Measurements from ENCODE around the gene TP53.

The TP53 gene

GRCh38 chr17:7651097-7651664 lies 36.1 kb downstream of the TP53 start:
- Histone ChIP-seq H3K4me3 (replicated peaks; ENCODE audit: insufficient read depth, low read length) (no peak overlapping the region), H3K27me3 (ENCODE audit: insufficient read depth, poor library complexity, severe bottlenecking) (no peaks in the 10 kb centered on the region)

GRCh38 chr17:7650509-7651096 lies 36.7 kb downstream of the TP53 start, which contains the start of gene ATP1B2:
Gene ATP1B2, plus strand, starts transcription at chr17:7650926. Its CDS starts 593 bp downstream, at chr17:7651519.
- H3K27me3 ChIP-seq (ENCODE audit: insufficient read depth, poor library complexity, severe bottlenecking): no peaks in the 10 kb centered on the region
- no peak within 1 kb of the TSS for H3K27ac ChIP-seq (replicated peaks)
- TF ChIP-seq GABPA (IDR thresholded peaks at IDR 0.05; ENCODE audit: low read depth) (no peak), SPI1 (IDR thresholded peaks at IDR 0.05; ENCODE audit: borderline replicate concordance, low read depth) (no peak), REST (IDR thresholded peaks at IDR 0.05; ENCODE audit: insufficient replicate concordance, low read depth) (no peak), CTCF (IDR thresholded peaks at IDR 0.05; ENCODE audit: insufficient read depth, low read length) (no peak), POLR2AphosphoS5 (IDR thresholded peaks at IDR 0.05; ENCODE audit: low read depth) (no peak)
- DNase-seq (ENCODE audit: low read depth in 1 of 2, low spot score in 1 of 2): no peak
- H3K4me3 ChIP-seq (replicated peaks; ENCODE audit: insufficient read depth, low read length): no peak within 1 kb of the TSS

More at GRCh38 chr17:7651097-7651664, 36.1 kb downstream of the TP53 start:
- TF ChIP-seq CTCF (IDR thresholded peaks at IDR 0.05; ENCODE audit: insufficient read depth, low read length) (no peak), REST (IDR thresholded peaks at IDR 0.05; ENCODE audit: insufficient replicate concordance, low read depth) (no peak), POLR2AphosphoS5 (IDR thresholded peaks at IDR 0.05; ENCODE audit: low read depth) (no peak), GABPA (IDR thresholded peaks at IDR 0.05; ENCODE audit: low read depth) (no peak)
- no peak for DNase-seq (ENCODE audit: low read depth in 1 of 2, low spot score in 1 of 2)
- H3K27ac ChIP-seq (replicated peaks): no peak overlapping the region

GRCh38 chr17:7647018-7647417 lies 40.3 kb downstream of the TP53 start:
- no peak overlapping the region for H3K4me3 ChIP-seq (replicated peaks; ENCODE audit: insufficient read depth, low read length)
- H3K27me3 ChIP-seq (ENCODE audit: insufficient read depth, poor library complexity, severe bottlenecking): no peaks in the 10 kb centered on the region
- H3K27ac ChIP-seq (replicated peaks): no peak overlapping the region
- DNase-seq (ENCODE audit: low read depth in 1 of 2, low spot score in 1 of 2): no peak
- TF ChIP-seq SPI1 (IDR thresholded peaks at IDR 0.05; ENCODE audit: borderline replicate concordance, low read depth) (no peak), CTCF (IDR thresholded peaks at IDR 0.05; ENCODE audit: insufficient read depth, low read length) (no peak), POLR2AphosphoS5 (IDR thresholded peaks at IDR 0.05; ENCODE audit: low read depth) (no peak), REST (IDR thresholded peaks at IDR 0.05; ENCODE audit: insufficient replicate concordance, low read depth) (no peak), GABPA (IDR thresholded peaks at IDR 0.05; ENCODE audit: low read depth) (no peak)
